ENCODE results near the gene ZNF221. TPM values are rescaled to one million over a fixed set of nuclear protein-coding genes. Genes with fewer than 3 reads are reported as not detected.

Gene ZNF221
- total and polyA plus RNA-seq, 9 of the 15 experiments (the other 6 are each of a cell fraction or from before 2014, with no cell fraction given) = 0.32 to 1.4 (median 0.45) TPM

DNA sequence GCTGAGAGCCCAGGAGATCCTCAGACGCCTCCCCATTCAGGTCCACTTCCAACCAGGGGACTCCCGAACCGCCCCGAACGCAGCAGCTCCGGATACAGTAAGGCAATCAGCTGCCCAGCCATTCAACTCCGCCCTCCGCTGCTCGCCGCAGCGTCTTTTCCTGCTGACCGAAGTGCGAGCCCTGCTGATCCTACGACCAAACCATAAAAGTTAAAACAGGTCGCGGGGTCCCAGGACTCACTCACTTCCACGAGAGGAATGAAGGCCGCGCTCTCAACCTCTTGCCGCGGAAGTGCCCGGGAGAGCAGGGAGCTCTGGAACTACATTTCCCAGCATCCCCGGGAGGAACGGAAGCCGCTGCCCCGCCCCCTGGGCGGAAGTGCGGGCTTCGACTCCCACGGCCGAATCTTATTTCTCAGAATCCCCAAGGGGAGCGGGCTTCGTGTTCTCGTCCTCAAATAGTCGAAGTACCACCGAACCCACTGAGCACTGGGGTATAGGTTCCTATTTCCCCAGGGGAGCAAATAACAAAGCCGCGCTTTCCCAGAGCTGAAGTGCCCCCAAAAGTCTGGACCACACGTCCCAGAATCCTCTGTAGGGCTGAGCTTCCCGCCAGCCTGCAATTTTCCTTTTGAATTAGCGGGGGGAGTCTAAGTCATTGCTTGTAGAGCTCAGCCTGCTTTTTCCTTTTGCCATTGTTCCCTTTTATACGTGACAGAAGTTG is 15.9 kb upstream of the ZNF221 start, which contains the start of gene ZNF45 (continued):
- TF ChIP-seq, protein P1, sequence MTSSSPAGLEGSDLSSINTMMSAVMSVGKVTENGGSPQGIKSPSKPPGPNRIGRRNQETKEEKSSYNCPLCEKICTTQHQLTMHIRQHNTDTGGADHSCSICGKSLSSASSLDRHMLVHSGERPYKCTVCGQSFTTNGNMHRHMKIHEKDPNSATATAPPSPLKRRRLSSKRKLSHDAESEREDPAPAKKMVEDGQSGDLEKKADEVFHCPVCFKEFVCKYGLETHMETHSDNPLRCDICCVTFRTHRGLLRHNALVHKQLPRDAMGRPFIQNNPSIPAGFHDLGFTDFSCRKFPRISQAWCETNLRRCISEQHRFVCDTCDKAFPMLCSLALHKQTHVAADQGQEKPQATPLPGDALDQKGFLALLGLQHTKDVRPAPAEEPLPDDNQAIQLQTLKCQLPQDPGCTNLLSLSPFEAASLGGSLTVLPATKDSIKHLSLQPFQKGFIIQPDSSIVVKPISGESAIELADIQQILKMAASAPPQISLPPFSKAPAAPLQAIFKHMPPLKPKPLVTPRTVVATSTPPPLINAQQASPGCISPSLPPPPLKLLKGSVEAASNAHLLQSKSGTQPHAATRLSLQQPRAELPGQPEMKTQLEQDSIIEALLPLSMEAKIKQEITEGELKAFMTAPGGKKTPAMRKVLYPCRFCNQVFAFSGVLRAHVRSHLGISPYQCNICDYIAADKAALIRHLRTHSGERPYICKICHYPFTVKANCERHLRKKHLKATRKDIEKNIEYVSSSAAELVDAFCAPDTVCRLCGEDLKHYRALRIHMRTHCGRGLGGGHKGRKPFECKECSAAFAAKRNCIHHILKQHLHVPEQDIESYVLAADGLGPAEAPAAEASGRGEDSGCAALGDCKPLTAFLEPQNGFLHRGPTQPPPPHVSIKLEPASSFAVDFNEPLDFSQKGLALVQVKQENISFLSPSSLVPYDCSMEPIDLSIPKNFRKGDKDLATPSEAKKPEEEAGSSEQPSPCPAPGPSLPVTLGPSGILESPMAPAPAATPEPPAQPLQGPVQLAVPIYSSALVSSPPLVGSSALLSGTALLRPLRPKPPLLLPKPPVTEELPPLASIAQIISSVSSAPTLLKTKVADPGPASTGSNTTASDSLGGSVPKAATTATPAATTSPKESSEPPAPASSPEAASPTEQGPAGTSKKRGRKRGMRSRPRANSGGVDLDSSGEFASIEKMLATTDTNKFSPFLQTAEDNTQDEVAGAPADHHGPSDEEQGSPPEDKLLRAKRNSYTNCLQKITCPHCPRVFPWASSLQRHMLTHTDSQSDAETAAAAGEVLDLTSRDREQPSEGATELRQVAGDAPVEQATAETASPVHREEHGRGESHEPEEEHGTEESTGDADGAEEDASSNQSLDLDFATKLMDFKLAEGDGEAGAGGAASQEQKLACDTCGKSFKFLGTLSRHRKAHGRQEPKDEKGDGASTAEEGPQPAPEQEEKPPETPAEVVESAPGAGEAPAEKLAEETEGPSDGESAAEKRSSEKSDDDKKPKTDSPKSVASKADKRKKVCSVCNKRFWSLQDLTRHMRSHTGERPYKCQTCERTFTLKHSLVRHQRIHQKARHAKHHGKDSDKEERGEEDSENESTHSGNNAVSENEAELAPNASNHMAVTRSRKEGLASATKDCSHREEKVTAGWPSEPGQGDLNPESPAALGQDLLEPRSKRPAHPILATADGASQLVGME (CRISPR knock-in tag; IDR thresholded peaks at IDR 0.05) = no peak
- TF ChIP-seq PHF8 (IDR thresholded peaks at IDR 0.05; ENCODE audit: borderline replicate concordance, low read length) = peak; percentile 93
- TF ChIP-seq PRDM10 (IDR thresholded peaks at IDR 0.05; ENCODE audit: partially characterized antibody) = peak; percentile 26
- TF ChIP-seq, protein P2, sequence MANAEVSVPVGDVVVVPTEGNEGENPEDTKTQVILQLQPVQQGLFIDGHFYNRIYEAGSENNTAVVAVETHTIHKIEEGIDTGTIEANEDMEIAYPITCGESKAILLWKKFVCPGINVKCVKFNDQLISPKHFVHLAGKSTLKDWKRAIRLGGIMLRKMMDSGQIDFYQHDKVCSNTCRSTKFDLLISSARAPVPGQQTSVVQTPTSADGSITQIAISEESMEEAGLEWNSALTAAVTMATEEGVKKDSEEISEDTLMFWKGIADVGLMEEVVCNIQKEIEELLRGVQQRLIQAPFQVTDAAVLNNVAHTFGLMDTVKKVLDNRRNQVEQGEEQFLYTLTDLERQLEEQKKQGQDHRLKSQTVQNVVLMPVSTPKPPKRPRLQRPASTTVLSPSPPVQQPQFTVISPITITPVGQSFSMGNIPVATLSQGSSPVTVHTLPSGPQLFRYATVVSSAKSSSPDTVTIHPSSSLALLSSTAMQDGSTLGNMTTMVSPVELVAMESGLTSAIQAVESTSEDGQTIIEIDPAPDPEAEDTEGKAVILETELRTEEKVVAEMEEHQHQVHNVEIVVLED (CRISPR knock-in tag; IDR thresholded peaks at IDR 0.05) = peak; percentile 37; the same call in 1 of the 2 replicates
- no peak for TF ChIP-seq ZNF146 (CRISPR knock-in tag; IDR thresholded peaks at IDR 0.05; ENCODE audit: unreplicated experiment)
- TF ChIP-seq TEAD1 (CRISPR knock-in tag; IDR thresholded peaks at IDR 0.05) = no peak; a peak in 1 of 4 replicates
- TF ChIP-seq ZNF354B (CRISPR knock-in tag; IDR thresholded peaks at IDR 0.05) = no peak
- no peak for TF ChIP-seq HSF4 (CRISPR knock-in tag; IDR thresholded peaks at IDR 0.05; ENCODE audit: borderline replicate concordance)
- no peak for TF ChIP-seq ZNF778 (CRISPR knock-in tag; IDR thresholded peaks at IDR 0.05)
- peak; percentile 88 for TF ChIP-seq ZFX (CRISPR knock-in tag; IDR thresholded peaks at IDR 0.05)
- TF ChIP-seq TAF15 (IDR thresholded peaks at IDR 0.05; ENCODE audit: low read depth, low read length) = no peak
- TF ChIP-seq FOS (IDR thresholded peaks at IDR 0.05; ENCODE audit: extremely low read depth, insufficient read length) = no peak
- TF ChIP-seq ZNF134 (CRISPR knock-in tag; conservative IDR thresholded peaks at IDR 0.05) = no peak
- no peak for TF ChIP-seq ZNF512 (tag; IDR thresholded peaks at IDR 0.05)
